GM18873 (cell line): ENCODE measurements around the gene PEX5L.

Experiments
- ATAC-seq: cut with Tn5 transposase; IDR thresholded peaks from one replicate; pipeline ENCODE4 v1.9.1; 2021; ENCODE audit warnings: mild to moderate bottlenecking, moderate library complexity, moderate number of reproducible peaks; ENCODE audit not compliant: unreplicated experiment, low FRiP score

PEX5L gene

DNA sequence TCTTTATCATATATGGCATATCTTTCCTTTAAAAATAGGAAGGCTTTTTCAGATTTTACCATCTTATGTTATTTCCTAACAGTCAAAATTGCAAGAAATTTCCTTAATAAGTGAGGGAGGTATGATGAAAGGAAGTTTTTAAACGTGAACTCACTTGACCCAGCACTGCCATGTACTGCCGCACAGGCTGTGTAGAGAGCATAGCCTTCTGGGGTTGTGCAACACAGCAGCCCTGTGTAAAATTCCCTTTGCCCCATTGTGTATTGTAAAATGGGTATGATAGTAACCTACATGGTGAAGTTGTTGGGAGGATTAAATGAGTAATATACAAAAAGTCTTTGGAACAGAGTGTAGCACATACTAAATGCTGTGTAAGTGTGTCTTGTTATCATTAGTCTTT, 78.6 kb downstream of the PEX5L start:
- no peak for ATAC-seq

DNA sequence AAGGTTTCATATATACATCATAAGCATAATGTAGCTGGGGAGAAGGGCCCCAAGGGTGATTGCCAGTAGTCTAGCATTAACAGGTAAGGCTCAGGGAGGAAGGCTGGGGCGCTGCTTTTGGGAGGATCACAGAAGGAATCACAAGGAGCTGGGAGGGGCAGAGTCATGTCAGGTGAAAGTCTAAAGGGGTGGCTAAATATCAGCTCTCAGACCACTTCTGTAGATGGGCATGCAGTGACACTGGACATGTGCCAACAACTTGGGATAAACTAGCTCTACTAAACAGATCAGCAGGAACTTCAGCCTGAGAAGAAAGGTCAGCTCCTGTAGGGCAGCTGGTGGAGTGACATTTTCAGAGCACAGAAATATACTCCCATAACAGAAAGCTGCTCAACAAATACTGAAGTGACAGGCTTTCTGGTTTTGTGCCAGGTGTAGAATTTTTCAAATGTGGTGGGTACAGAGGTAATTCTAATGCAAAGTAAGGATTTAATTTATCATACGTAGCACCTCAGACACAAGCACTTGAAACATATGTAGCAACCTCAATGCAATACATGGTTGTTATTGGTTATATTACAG, 79.4 kb downstream of the PEX5L start:
- no peak for ATAC-seq

- ATAC-seq, result peak; percentile 94
Observed at GRCh38 chr3:179956416-179956830, 80.3 kb downstream of the PEX5L start.

DNA sequence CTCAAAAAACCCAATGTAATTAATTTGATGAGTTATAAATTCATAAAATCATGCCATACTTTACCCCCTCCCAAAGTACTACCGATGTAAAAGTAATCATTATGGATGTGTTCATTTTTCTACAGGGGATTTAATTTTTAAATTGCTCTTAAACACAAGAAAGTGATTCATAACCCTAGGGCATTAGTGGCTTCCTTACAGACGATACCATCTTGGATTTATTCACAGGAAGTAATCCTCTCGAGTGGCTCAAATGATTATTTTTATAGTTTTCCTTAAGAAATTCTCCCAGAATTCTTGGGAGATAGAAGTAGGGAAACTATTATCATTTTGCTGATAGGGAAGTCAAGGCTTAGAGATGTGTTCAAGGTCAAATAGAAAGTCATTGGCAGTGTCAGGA, 80.9 kb downstream of the PEX5L start:
- ATAC-seq, result no peak

GRCh38 chr3:179955286-179955685, 81.5 kb downstream of the PEX5L start:
- no peak for ATAC-seq

DNA sequence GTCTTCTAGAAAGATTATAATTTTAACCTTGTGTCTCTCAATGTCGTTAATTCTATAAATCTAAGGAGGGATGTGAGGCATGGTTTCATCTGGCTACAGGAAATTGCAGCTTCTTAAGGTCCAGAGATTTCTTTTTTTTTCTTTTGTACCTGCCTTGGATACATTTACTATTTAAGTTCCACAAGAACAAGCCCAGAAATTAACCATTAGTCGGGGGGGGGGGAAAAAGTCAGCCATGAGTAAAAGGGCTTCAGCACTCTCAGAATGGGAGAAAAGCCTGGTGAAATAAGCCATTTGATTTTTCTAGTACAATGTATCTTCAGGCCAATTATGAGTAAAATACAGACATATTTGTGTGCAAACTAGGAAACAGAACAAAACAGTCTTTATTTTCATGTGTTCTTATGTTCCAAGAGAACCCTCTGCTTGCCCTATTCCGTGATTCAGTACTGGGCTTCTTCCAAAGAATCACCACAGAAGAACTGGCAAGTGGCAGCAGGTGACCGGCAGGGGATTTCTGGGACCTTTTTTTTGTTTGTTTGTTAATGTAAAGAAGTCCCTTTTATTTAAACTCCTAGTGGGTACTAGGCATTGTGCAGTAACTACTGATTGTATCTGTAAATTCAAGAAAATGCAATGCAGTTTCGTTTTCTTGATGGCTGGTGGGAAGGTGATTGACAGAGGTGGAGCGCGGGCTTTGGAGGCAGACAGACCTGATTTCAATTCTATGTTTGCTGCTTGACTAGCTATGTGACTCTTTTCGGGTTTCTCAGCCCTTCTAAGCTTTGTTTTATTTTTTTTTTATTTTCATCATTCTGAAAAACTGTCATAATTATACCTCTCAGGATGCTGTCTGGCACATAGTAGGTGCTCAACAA, 82.5 kb downstream of the PEX5L start:
- ATAC-seq, result no peak

DNA sequence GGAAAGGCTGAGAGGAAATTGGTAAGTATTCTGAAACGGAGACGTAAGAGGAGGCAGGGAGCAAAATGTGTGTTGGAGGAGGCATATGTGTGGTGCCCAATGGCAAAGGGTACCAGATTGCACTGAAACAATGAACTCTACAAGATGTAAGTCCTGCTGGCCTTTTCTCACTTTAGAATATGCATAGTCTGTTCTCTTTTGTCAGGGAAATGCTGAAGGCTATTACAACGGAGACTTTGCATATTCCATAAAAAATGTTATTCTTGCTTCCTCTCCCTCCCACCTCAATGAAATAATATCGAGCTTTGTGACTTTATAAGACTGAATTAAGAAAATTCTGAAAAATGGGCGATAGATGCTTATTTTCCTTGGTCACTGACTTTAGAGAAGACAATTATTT, 85.9 kb downstream of the PEX5L start:
- no peak for ATAC-seq

DNA sequence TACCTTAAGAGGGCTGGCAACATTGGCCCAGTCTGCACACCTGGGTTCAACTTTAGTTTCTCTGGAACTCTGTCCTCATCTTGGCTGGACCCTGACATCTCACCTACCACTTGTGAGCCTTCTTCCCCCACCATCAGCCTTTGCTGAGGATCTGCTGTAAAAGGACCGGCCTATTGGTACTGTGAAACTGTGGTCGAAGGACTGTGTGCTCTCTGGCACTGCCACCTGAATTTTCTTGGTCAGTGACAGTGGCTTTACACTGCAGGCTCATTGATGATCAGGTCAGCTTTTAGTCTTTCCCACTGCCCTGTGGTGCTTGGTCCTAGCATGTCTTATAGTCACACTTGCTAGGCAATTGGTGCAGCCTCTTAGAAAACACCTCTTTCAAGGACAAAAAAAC, 86.9 kb downstream of the PEX5L start:
- ATAC-seq, result no peak

- ATAC-seq, result peak; percentile 70
Observed at GRCh38 chr3:179949412-179949811, 87.3 kb downstream of the PEX5L start.

DNA sequence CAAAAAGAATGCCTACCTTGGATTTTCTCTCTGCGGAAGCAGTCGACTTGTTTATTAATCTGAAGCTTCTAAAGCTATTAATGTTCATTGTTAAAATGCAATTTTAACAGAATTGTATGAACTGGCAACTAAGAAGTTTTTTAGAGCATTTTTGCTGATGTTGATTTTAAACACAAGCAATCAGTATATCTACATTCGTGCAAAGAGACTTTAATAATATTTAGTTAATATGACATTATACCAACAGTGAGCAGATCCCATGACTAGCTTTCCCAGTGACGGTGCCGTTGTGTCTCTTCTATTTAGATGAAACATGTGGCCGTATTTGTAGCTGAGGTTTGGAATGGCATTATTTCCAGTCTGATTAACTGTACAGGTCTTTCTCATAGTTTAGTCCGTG, 88.0 kb downstream of the PEX5L start:
- ATAC-seq, result no peak

DNA sequence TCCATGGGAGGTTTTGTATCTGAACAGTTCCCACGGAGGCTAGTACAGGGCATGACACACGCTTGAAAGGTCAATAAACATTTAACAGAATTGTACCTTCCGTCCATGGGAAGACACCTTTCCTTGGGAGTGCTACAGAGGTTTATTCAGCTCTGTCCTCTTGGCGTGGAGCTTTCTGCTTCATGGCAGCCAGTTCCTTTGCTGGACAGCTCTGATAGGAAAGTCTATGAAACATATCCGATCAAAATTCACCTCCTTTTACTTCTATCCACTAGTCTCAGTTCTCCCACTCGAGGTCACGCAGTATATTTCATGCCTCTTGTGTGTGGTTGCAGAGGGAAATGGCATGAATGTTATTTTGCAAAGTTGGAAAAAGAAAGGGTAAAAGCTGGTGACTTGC, 91.2 kb downstream of the PEX5L start:
- no peak for ATAC-seq

- no peak for ATAC-seq
Observed at GRCh38 chr3:179943117-179943880, 93.4 kb downstream of the PEX5L start.

DNA sequence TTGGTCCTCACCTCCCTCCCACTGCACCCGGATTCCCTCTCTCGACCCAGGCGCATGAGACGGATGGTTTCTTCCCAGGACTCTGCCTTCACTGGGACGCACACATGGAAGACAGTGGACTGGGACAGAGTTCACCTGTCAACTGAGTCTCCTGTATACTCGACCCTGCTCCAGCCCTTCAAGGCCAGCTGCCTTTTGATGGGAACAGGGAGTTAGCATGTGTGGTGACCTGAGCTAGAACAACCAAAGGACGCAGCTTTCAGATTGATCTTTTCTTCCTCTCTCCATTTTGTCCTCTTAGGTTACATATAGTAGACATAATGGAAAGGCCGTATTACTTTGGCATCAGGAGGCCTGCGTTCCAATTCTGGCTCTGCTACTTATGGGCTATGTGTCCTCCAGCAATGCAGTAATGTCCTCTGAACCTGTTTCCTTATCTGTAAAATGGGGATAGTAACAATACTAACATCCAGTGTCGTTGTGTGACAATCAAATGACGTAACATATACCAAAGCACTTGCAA, 94.1 kb downstream of the PEX5L start:
- ATAC-seq, result peak; percentile 16

- ATAC-seq, result no peak
Observed at GRCh38 chr3:179935710-179936109, 101.0 kb downstream of the PEX5L start.

DNA sequence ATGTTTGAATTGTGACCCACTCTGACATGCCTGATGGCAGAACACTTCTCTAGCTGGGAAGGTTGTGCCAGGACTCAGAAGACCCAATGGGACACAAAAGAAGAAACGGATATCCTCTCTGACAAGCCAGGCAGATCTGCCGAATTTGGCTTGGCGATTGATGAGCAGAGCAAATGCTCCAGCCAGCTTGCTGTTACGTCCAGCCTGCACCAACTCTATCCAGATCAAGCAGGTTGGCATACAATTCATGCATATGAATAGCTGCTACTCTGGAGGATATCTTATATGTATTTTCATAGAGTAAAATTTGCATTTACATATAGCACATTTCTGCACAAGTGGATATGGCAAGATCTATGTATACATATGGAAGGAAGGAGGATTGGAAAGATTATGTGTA, 102.8 kb downstream of the PEX5L start:
- no peak for ATAC-seq

GRCh38 chr3:179933080-179933479, 103.7 kb downstream of the PEX5L start:
- no peak for ATAC-seq

DNA sequence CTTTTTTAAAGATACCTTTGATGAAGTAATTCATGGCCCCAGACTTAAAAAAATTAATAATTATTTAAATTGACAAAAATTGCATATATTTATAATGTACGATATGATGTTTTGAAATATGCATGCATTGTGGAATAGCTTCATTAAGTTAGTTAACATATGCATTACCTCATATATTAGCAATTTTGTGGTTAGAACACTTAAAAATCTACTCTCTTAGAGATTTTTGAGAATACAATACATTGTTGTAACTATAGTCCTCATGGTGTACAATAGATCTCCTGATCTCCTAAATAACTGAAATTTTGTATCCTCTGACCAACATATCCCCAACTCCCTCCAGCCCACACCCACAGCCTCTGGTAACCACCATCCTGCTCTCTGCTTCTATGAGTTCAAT, 104.1 kb downstream of the PEX5L start:
- ATAC-seq, result no peak

DNA sequence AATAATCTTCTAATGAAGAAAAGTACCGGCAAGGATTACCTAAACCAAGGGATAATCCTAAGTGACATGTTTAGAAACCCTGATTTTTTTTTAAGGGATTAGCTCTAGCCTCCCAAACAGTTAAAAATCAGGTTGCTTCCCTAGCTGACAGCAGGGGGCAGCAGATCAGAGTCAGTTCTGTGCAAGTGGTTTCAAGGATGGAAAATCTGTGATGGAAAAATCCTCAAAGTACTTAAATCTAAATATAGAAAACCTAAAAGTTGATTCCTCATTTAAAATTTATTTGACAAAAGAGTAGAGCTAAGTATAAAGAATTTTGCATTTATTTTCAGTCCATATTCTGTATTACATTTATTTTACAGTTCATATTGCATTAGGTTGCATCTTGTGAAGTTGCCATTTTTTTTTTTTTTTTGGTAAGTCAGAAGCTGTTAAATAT, 107.6 kb downstream of the PEX5L start:
- peak; percentile 53 for ATAC-seq

- no peak for ATAC-seq
Observed at GRCh38 chr3:179927191-179927590, 109.5 kb downstream of the PEX5L start.

GRCh38 chr3:179921951-179922350, 114.8 kb downstream of the PEX5L start:
- no peak for ATAC-seq

GRCh38 chr3:179921500-179921899, 115.2 kb downstream of the PEX5L start:
- ATAC-seq, result peak; percentile 93
